Right lung (tissue), 5 donors: Measurements from ENCODE around the gene PCCA. TPM values are rescaled to one million over a fixed set of nuclear protein-coding genes. Genes with fewer than 3 reads are reported as not detected.
"Not testable (repeated sequence)": the region's sequence is repeated elsewhere in the genome, so short reads cannot be mapped to it uniquely, and the experiment has no call there.

Source experiments
- DNase-seq, 2 donors: peaks; one replicate each; pipeline ENCODE4 v3.0.0-alpha.2; 2013
- polyA plus RNA-seq, 5 donors: library from polyadenylated mRNA; unstranded; fragments of 120-200 nt; gene quantifications; one replicate each; pipeline versions ENCODE4 v1.2.1 to v1.2.3, GENCODE V29; 2013; ENCODE audit warnings: inconsistent platforms in 1 of 5, low replicate concordance in 1 of 5; ENCODE audit not compliant: insufficient read length in 5 of 5, insufficient read depth in 1 of 5

Gene PCCA
- polyA plus RNA-seq, 5 donors: 31.4 to 46.6 (median 43.3) TPM

- DNase-seq: no peak
These were observed 90.4 kb downstream of the PCCA start for GRCh38 chr13:100179276-100179675.

- no peak for DNase-seq
These were observed 94.1 kb downstream of the PCCA start for GRCh38 chr13:100182900-100183490.

GRCh38 chr13:100184095-100184494 lies 95.2 kb downstream of the PCCA start:
- DNase-seq: no peak

GRCh38 chr13:100195568-100195967 lies 106.7 kb downstream of the PCCA start:
- DNase-seq: no peak

GRCh38 chr13:100196375-100196774 lies 107.5 kb downstream of the PCCA start:
- DNase-seq: no peak

- DNase-seq: no peak
These were observed 108.2 kb downstream of the PCCA start for GRCh38 chr13:100197116-100197515.

GRCh38 chr13:100197591-100198365 lies 108.9 kb downstream of the PCCA start:
- DNase-seq: no peak

- DNase-seq: no peak
These were observed 114.9 kb downstream of the PCCA start for GRCh38 chr13:100203696-100204367.

- DNase-seq: no peak
These were observed 119.1 kb downstream of the PCCA start for GRCh38 chr13:100208002-100208401.

- DNase-seq: no peak
These were observed 119.7 kb downstream of the PCCA start for GRCh38 chr13:100208626-100209025.

GRCh38 chr13:100209857-100210825 lies 121.2 kb downstream of the PCCA start:
- DNase-seq: no peak

GRCh38 chr13:100211016-100211710 lies 122.3 kb downstream of the PCCA start:
- no peak for DNase-seq

- DNase-seq: no peak
These were observed 124.1 kb downstream of the PCCA start for GRCh38 chr13:100212904-100213553.

GRCh38 chr13:100213576-100213975 lies 124.7 kb downstream of the PCCA start:
- DNase-seq: no peak

- no peak for DNase-seq
These were observed 126.0 kb downstream of the PCCA start for GRCh38 chr13:100214886-100215285.

- no peak for DNase-seq
These were observed 132.3 kb downstream of the PCCA start for GRCh38 chr13:100221166-100221565.

- DNase-seq: not testable (repeated sequence)
These were observed 135.2 kb downstream of the PCCA start for GRCh38 chr13:100223966-100224530.

GRCh38 chr13:100229603-100230002 lies 140.7 kb downstream of the PCCA start:
- DNase-seq: no peak

- DNase-seq: no peak
These were observed 141.9 kb downstream of the PCCA start for GRCh38 chr13:100230769-100231149.

- no peak for DNase-seq
These were observed 142.3 kb downstream of the PCCA start for GRCh38 chr13:100231176-100231575.
